Kidney (tissue), 14 donors: Measurements from ENCODE around the gene FAM89B. TPM values are rescaled to one million over a fixed set of nuclear protein-coding genes. Genes with fewer than 3 reads are reported as not detected.

ENCODE experiments used
- DNase-seq, 5 donors: peaks; one replicate each; pipeline ENCODE4 v3.0.0-alpha.2; 2013 to 2020
- FAIRE-seq: peaks from 2 replicates; lab custom pipeline; 2012; peaks lifted over from hg19 to GRCh38; lab: Jason Lieb, UNC
- H3K27ac ChIP-seq, 2 donors: one replicate each; pipeline ENCODE4 v1.7.0; 2013; ENCODE audit warnings: low read depth in 2 of 2, low read length in 2 of 2, inconsistent platforms in 1 of 2
- H3K27me3 ChIP-seq: one replicate; pipeline ENCODE4 v1.7.1; 2013; ENCODE audit warnings: low read length, inconsistent platforms; ENCODE audit not compliant: control insufficient read depth, insufficient read depth
- H3K36me3 ChIP-seq, 3 donors: one replicate each; pipeline versions ENCODE4 v1.7.0 to v1.7.1; 2013; ENCODE audit warnings: low read length in 3 of 3, control low read depth in 1 of 3, inconsistent platforms in 1 of 3; ENCODE audit not compliant: insufficient read depth in 3 of 3, control insufficient read depth in 2 of 3
- H3K4me1 ChIP-seq, 3 donors: one replicate each; pipeline versions ENCODE4 v1.7.0 to v1.7.1; 2013; ENCODE audit warnings: low read length in 3 of 3, inconsistent platforms in 1 of 3, low read depth in 1 of 3; ENCODE audit not compliant: control insufficient read depth in 2 of 3, insufficient read depth in 2 of 3
- H3K4me3 ChIP-seq, 3 donors: one replicate each; pipeline versions ENCODE4 v1.7.0 to v1.8.1; 2013; ENCODE audit warnings: low read length in 3 of 3, control low read depth in 1 of 3, inconsistent platforms in 1 of 3
- H3K9ac ChIP-seq, 3 donors: one replicate each; pipeline versions ENCODE4 v1.7.0 to v1.7.1; 2013; ENCODE audit warnings: low read length in 3 of 3, control low read depth in 1 of 3, inconsistent platforms in 1 of 3
- H3K9me3 ChIP-seq, 3 donors: one replicate each; pipeline versions ENCODE4 v1.7.0 to v1.7.1; 2013; ENCODE audit warnings: low read length in 3 of 3, control low read depth in 1 of 3, inconsistent platforms in 1 of 3; ENCODE audit not compliant: control insufficient read depth in 2 of 3, insufficient read depth in 1 of 3
- CTCF ChIP-seq: IDR thresholded peaks from 3 replicates; pipeline ENCODE4 v1.5.1; 2012; ENCODE audit warnings: mild to moderate bottlenecking, moderate library complexity, borderline replicate concordance; ENCODE audit not compliant: insufficient read depth; ENCODE audit errors: extremely low read depth
- intact Hi-C: fragments of 100-400 bp; cut with DNase I; formaldehyde crosslinking; loops from one replicate; pipeline ENCODE4 v1.11.1; 2022
- polyA plus RNA-seq: library from polyadenylated mRNA; stranded (reverse); fragments of 350-450 nt; fragmentation: Illumina TruSeq; extraction: RNeasy Lipid Tissue Mini Kit (QIAGEN cat#74804); gene quantifications from one replicate; pipeline ENCODE4 v1.2.3, GENCODE V29; 2014; ENCODE audit warnings: low read depth, low replicate concordance; ENCODE audit not compliant: insufficient read depth
- total RNA-seq: library from RNA; stranded (reverse); fragmentation: NEBNext Ultra II Directional; extraction: Animal tissue kit (Norgen Biotek cat#: 25700); gene quantifications from one replicate; pipeline ENCODE4 v1.2.1, GENCODE V29; 2021
- donor health status: control.
- donor health status: control.
- donor health status: control.
- donor health status: control.
- donor health status: control.
- donor health status: DM: yes; HTN: yes; CAD: no.
- donor health status: Normal renal cell carcinoma (clear cell type).

FAM89B gene
- total and polyA plus RNA-seq, 2 donors from 2014 or later: 33.5 to 36.7 TPM

- peak overlapping the region; percentile 58 to 90 for H3K27ac ChIP-seq
- H3K9me3 ChIP-seq: no peaks in the 10 kb centered on the region
- peak overlapping the region; percentile 35 to 50 (median 43) for H3K4me3 ChIP-seq
- H3K36me3 ChIP-seq: no peaks in the 10 kb centered on the region
- H3K27me3 ChIP-seq: no peaks in the 10 kb centered on the region
- no peak for TF ChIP-seq CTCF
- H3K9ac ChIP-seq: peak overlapping the region in 1 of 3 donors; percentile 83
- H3K4me1 ChIP-seq: peaks cover 0 to 46% (median 14%) of the 10 kb centered on the region in 3 donors
- intact Hi-C loops: no loop called here
- FAIRE-seq (no peak), DNase-seq (peak in 2 of 5 donors; percentile 54 to 83)
Observed at GRCh38 chr11:65557280-65558001, 14.9 kb upstream of the FAM89B start.

- TF ChIP-seq CTCF: no peak
- no peaks in the 10 kb centered on the region for H3K9me3 ChIP-seq
- peaks cover 0 to 42% (median 14%) of the 10 kb centered on the region in 3 donors for H3K4me1 ChIP-seq
- no peaks in the 10 kb centered on the region for H3K27me3 ChIP-seq
- H3K36me3 ChIP-seq: no peaks in the 10 kb centered on the region
- peak within 1 kb of the TSS; percentile 90 to 93 for H3K27ac ChIP-seq
- peak within 1 kb of the TSS; percentile 35 to 50 (median 43) for H3K4me3 ChIP-seq
- peak within 1 kb of the TSS in 2 of 3 donors; percentile 26 to 83 for H3K9ac ChIP-seq
- FAIRE-seq: no peak
- intact Hi-C loops: no loop called here
- peak; percentile 83 to 96 (median 87) for DNase-seq
Observed at GRCh38 chr11:65558002-65558929, 14.1 kb upstream of the FAM89B start, which contains the start of gene LTBP3. Gene LTBP3, minus strand, starts transcription at chr11:65558359. Its CDS starts 400 bp downstream, at chr11:65557959.

DNA sequence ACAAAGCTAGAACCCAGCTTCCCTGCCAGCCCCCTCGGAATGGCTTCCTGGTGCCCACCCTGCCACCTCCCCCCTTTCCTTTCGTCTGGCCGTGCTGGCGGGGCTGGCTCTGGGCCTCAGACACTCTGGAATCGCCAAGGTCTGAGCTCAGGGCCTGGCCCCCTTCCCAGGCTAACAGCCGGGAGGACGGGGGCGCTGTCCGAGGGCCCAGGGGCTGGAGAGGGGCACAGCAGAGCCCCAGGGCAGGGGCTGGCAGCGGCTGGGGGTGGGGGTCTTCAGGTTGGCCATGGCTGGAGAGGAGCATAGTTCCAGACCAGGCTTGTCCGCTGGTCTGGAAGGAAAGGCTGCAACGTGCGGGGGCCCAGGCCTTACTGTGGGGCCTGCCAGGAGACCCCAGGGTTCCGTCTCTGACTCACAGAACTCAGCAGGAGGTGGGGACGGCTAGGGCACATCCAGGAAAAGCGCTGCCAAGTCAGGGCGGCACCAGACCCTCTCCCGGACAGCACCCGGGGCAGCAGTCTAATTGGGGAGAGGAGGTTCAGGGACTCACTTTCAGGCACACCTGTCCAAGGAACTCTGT, 13.3 kb upstream of the FAM89B start:
- peaks cover 0 to 42% (median 14%) of the 10 kb centered on the region in 3 donors for H3K4me1 ChIP-seq
- peak in 2 of 5 donors; percentile 75 to 87 for DNase-seq
- H3K36me3 ChIP-seq: no peaks in the 10 kb centered on the region
- intact Hi-C loops: no loop called here
- FAIRE-seq: no peak
- no peaks in the 10 kb centered on the region for H3K9me3 ChIP-seq
- H3K4me3 ChIP-seq: peak overlapping the region in 2 of 3 donors; percentile 6 to 25
- peak overlapping the region; percentile 90 to 93 for H3K27ac ChIP-seq
- H3K27me3 ChIP-seq: no peaks in the 10 kb centered on the region
- TF ChIP-seq CTCF: no peak
- peak overlapping the region in 2 of 3 donors; percentile 26 to 71 for H3K9ac ChIP-seq
